Measurements from ENCODE around the gene VAV3. TPM values are rescaled to one million over a fixed set of nuclear protein-coding genes. Genes with fewer than 3 reads are reported as not detected.

VAV3 gene
- polyA plus RNA-seq, 1 of the 3 experiments (the other 2 are of a cell fraction): not detected

DNA sequence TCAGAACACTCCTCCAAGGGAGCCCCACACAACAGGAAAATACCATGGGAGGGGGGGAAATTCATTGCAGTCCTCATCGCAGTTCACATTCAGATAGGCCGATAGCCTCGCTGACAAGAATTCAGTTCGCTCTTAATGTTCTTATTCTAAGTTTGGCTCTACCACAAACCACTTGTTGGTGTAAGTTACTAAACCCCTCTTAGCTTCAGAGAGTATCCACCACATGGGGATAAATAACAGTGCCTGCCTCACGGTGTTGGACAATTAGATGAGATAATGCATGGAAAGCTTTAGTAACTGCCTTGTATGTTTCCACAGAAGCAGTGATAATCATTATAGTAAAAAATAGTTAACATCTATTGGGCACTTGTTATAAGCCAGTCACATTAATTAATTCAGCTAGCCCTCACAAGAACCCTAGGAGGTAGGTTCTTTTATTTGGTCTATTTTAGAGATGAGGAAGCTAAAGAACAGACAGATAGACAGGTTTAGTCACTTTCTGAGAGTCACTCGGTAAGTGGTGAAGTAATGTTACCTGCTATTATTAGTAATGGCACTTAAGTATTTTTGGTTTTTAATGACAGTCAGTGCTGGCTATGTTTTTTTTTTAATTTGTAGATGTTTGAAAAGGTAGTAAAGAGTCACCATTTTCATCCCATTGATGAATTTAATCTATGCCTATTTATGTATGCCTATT is 10.1 kb downstream of the VAV3 start:
- peaks cover 0 to 3% of the 10 kb centered on the region in 2 experiments; a peak in 1 of 4 replicates for H3K4me1 ChIP-seq (ENCODE audit: control insufficient read depth in 1 of 2, insufficient read depth in 2 of 2, low read depth in 1 of 2, low read length in 1 of 2)
- no peak for TF ChIP-seq SIN3A (IDR thresholded peaks at IDR 0.05; ENCODE audit: borderline replicate concordance, low read depth, low read length)
- TF ChIP-seq, protein P1, sequence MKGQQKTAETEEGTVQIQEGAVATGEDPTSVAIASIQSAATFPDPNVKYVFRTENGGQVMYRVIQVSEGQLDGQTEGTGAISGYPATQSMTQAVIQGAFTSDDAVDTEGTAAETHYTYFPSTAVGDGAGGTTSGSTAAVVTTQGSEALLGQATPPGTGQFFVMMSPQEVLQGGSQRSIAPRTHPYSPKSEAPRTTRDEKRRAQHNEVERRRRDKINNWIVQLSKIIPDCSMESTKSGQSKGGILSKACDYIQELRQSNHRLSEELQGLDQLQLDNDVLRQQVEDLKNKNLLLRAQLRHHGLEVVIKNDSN (IDR thresholded peaks at IDR 0.05; ENCODE audit: borderline replicate concordance, low read depth): no peak
- no peak for TF ChIP-seq NFIC (IDR thresholded peaks at IDR 0.05; ENCODE audit: borderline replicate concordance)
- no peak for TF ChIP-seq EP300 (IDR thresholded peaks at IDR 0.05; ENCODE audit: borderline replicate concordance in 1 of 2, low read depth in 1 of 2, low read length in 1 of 2)
- TF ChIP-seq ELF1 (IDR thresholded peaks at IDR 0.05): no peak
- no peak for TF ChIP-seq SMC3 (IDR thresholded peaks at IDR 0.05; ENCODE audit: low read depth, low read length)
- no peak for TF ChIP-seq FOXJ3 (CRISPR knock-in tag; IDR thresholded peaks at IDR 0.05)
- TF ChIP-seq, protein P2, sequence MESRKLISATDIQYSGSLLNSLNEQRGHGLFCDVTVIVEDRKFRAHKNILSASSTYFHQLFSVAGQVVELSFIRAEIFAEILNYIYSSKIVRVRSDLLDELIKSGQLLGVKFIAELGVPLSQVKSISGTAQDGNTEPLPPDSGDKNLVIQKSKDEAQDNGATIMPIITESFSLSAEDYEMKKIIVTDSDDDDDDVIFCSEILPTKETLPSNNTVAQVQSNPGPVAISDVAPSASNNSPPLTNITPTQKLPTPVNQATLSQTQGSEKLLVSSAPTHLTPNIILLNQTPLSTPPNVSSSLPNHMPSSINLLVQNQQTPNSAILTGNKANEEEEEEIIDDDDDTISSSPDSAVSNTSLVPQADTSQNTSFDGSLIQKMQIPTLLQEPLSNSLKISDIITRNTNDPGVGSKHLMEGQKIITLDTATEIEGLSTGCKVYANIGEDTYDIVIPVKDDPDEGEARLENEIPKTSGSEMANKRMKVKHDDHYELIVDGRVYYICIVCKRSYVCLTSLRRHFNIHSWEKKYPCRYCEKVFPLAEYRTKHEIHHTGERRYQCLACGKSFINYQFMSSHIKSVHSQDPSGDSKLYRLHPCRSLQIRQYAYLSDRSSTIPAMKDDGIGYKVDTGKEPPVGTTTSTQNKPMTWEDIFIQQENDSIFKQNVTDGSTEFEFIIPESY (IDR thresholded peaks at IDR 0.05; ENCODE audit: borderline replicate concordance, low read depth): no peak
- no peak for TF ChIP-seq TEAD4 (IDR thresholded peaks at IDR 0.05; ENCODE audit: borderline replicate concordance, insufficient read depth)
- no peak for TF ChIP-seq MXI1 (IDR thresholded peaks at IDR 0.05; ENCODE audit: low read depth, low read length)
- TF ChIP-seq MEF2A (IDR thresholded peaks at IDR 0.05; ENCODE audit: borderline replicate concordance, low read depth): no peak
- TF ChIP-seq, protein P3, sequence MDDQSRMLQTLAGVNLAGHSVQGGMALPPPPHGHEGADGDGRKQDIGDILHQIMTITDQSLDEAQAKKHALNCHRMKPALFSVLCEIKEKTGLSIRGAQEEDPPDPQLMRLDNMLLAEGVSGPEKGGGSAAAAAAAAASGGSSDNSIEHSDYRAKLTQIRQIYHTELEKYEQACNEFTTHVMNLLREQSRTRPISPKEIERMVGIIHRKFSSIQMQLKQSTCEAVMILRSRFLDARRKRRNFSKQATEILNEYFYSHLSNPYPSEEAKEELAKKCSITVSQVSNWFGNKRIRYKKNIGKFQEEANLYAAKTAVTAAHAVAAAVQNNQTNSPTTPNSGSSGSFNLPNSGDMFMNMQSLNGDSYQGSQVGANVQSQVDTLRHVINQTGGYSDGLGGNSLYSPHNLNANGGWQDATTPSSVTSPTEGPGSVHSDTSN (IDR thresholded peaks at IDR 0.05): no peak
- TF ChIP-seq RXRA (IDR thresholded peaks at IDR 0.05; ENCODE audit: borderline replicate concordance, low read depth): no peak
- TF ChIP-seq YY1 (IDR thresholded peaks at IDR 0.05; ENCODE audit: low read depth): no peak
- TF ChIP-seq RFX5 (IDR thresholded peaks at IDR 0.05; ENCODE audit: low read length): no peak
- no peak for TF ChIP-seq FOSL2 (IDR thresholded peaks at IDR 0.05; ENCODE audit: borderline replicate concordance, low read depth)
- TF ChIP-seq GABPA (IDR thresholded peaks at IDR 0.05; ENCODE audit: low read depth): no peak
- TF ChIP-seq, protein P4, sequence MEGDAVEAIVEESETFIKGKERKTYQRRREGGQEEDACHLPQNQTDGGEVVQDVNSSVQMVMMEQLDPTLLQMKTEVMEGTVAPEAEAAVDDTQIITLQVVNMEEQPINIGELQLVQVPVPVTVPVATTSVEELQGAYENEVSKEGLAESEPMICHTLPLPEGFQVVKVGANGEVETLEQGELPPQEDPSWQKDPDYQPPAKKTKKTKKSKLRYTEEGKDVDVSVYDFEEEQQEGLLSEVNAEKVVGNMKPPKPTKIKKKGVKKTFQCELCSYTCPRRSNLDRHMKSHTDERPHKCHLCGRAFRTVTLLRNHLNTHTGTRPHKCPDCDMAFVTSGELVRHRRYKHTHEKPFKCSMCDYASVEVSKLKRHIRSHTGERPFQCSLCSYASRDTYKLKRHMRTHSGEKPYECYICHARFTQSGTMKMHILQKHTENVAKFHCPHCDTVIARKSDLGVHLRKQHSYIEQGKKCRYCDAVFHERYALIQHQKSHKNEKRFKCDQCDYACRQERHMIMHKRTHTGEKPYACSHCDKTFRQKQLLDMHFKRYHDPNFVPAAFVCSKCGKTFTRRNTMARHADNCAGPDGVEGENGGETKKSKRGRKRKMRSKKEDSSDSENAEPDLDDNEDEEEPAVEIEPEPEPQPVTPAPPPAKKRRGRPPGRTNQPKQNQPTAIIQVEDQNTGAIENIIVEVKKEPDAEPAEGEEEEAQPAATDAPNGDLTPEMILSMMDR (IDR thresholded peaks at IDR 0.05): no peak
- no peak overlapping the region for H3K9ac ChIP-seq
- H3K36me3 ChIP-seq (replicated peaks in 1 of 2; ENCODE audit: control insufficient read depth in 1 of 2, insufficient read depth in 2 of 2, low read length in 1 of 2): no peaks in the 10 kb centered on the region
- H3K9me3 ChIP-seq: no peaks in the 10 kb centered on the region
- POLR2A ChIA-PET: no interaction called here
- no peak overlapping the region for H3K27ac ChIP-seq (ENCODE audit: low read depth in 2 of 2, low read length in 1 of 2)
- 74% methylated on average over 6 of the region's 6 CpGs for WGBS (ENCODE audit: low lambda C conversion rate)
- H3K4me2 ChIP-seq: no peak overlapping the region
- DNase-seq: no peak
- H4K20me1 ChIP-seq (ENCODE audit: insufficient read depth): no peaks in the 10 kb centered on the region
- H3K79me2 ChIP-seq (ENCODE audit: insufficient read depth): no peaks in the 10 kb centered on the region
- no peaks in the 10 kb centered on the region for H3K27me3 ChIP-seq (ENCODE audit: insufficient read depth)
- no peak overlapping the region for H2AFZ ChIP-seq (ENCODE audit: low read depth)
- no peaks in the 10 kb centered on the region for H3K9me2 ChIP-seq
- H3K4me3 ChIP-seq (ENCODE audit: low read depth in 2 of 2, low read length in 1 of 2): no peak overlapping the region
- no peaks in the 10 kb centered on the region for H3F3A ChIP-seq (replicated peaks; ENCODE audit: insufficient read depth)
- CTCF ChIA-PET: interaction anchor here (0.6 to 1.4 kb wide), 4 partner anchors 9 to 173 kb away, joined by 3 to 4 read pairs (median 3); no protein-coding TSS in a partner anchor
